Activated CD8-positive, alpha-beta memory T cell treated with anti-CD3 and anti-CD28 coated beads for 48 hours (primary cell): ENCODE data around the gene UST.

Experiments
- DNase-seq, 3 experiments: peaks; one replicate each; pipeline ENCODE4 v3.0.0-alpha.2; 2020; ENCODE audit warnings: low read depth in 2 of 3, low spot score in 2 of 3

UST gene

GRCh38 chr6:149054559-149055194, 307.8 kb downstream of the UST start:
- DNase-seq, result no peak

DNA sequence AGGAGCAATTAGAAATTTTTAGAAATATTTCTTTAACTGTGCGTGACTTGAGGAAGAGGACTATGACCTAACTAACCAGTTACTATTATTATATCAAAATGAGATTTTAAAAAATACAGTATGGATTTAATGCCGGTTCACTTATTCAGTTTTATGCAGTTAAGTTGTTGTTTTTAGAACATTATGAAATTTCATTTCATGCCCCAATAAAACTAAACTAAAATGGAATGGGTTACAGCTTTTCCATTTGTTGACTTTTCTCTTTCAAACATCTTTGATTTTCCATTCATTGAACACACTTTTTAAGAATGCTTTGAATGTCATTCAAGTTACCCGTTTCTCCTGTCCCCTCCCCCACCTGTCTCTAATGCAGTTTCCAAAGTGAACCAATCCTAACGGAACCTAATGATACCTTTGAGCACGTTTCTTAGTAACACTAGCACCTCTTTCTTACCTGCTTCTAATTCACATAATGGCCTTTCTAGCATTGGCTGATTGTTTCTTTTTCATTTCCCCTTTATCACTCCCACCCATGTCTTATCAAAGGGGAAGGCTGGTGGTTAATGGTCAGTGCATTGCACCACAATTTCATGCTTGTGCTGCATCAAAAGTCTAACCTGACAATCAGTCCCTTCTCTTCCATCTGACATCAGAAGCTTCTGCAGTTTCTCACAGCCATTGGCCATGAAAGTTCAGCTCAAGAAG, 308.5 kb downstream of the UST start:
- no peak for DNase-seq

DNA sequence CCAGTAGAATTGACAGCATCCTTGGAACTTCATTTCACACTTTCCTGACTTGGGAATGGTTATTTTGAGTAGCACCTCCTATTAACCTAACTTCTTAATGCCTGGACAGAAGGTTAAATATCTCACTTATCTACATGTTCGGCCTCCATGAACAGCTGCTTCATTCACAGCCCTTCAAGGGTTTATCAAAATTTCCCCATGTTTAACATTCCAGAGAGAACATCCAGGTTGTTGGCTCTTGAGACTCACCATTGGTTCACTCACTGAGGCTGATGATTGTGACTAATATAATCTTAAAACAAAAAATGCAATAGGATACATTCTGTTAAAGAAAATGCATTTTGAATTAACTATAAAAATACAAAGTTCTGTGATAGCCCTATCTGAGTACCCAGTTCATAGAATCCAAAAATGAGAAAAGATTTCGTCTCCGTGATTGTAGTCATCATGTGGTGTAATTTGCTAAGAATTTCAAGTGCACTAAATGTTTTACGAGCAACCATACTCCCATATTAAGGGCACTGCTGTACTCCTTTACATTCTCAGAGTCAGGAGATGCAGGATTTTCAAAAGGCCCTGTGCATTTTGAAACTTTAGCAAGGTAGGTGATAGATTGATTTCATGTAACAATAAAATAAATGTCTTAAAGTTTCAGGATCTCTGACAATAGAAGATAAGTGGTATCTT, 310.1 kb downstream of the UST start:
- DNase-seq, result no peak

GRCh38 chr6:149057464-149057840, 310.6 kb downstream of the UST start:
- DNase-seq, result no peak

DNA sequence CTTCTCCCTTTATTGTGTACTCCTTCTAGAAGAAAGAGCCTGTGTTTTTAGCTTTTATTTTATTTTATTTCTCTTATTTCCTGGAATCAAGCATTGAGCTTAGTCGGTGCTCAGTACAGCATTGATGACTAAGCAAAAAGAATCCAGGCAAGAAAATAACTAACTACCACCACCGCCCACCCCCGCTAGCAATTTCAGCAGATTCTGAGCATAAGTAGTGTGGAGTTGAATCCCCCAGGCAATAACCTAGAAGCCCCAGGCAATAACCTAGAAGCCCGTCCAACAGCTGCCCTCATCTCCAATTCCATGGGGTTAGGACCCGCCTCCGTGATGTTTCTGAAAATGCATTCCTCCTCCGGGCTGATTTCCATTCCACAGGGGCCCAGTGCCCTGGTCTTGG, 312.7 kb downstream of the UST start:
- no peak for DNase-seq

GRCh38 chr6:149060300-149060984, 313.6 kb downstream of the UST start:
- DNase-seq, result peak in 2 of 3 experiments; percentile 23 to 24

DNA sequence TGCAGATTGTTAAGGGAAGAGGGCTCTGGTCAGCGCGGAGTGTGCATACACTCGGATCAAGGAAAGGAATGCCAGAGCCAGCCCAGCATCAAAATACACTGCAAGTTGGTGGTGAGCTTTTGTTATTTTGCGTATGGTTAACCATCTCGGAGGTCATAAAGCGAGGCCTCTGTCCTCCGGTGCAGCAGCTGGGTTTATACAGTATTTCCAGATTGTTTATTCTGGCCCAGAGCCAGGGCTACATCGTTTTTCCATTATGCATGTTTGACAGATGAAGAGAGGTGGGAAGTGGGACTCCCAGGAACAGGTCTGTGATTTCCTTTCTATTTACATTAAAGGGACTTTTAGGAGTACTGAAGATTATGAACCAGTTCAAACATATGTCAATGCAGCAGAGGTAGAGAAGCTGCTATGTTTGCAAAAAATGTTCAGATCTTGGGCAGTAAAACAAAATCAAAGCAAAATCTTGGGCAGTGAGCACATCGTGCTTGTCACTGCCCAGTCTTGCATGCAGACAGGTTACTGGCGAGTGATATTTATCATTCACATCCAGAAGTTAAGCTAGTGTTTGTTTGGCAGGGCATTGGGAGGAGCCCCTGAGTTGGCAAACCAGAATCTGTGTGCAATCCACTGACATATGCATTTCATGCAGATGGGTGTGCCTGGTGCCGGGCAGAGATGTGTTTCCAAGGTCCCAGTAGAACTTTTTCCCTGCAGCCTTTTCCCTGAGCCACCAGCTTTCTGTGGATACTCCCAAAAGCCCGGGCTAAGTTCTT, 314.3 kb downstream of the UST start:
- DNase-seq, result no peak

DNA sequence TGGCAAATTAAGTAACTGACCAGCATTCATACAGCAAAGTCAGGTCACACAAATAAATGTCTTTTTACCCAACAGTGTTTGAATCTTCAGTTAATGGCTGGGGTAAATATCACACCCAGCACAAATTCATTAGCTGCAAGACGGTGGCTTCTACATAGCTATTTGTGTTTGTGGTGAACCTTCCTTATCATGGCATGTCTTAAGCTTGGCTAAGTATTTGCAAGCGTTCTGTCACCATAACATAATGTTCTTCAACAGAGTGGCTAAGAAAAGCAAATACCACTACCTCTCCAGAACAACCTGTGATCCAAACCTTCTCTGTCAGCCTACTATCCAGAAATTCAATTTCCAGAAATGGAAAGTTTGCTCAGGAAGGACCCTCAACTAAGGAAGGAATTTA, 315.1 kb downstream of the UST start:
- no peak for DNase-seq

DNA sequence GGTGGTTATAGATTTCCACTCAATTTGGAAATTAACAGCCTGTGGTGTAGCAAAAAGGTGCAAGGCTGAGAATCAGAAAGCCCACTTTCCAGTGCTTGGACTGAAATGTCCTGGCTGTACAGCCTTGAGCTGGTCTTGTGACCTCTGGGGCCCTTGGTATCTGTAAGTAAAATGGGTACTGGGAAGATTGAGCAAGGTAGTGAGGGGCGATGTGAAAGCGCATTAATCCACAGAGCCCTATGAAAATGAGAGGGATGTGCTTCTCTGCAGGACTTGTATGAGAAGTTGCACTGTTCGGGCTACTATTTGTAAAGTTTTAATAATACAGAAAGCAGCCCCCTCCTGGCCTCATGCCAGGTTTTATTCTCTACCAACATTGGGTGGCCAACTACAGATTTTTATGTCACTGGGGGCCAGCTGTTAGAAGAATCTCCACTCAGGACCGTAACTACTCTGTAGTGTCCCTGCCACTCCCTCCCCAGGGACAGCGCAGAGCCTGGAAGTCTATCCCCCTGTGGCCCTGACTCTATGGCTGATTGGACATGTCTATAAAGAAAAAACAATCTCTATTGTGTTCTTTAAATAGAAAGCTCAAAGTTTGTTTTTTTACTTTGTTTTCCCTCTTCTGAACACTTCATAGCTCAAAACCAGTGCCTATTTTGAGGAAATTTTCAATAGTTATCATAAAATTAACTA, 316.0 kb downstream of the UST start:
- no peak for DNase-seq

- no peak for DNase-seq
Measured at GRCh38 chr6:149063468-149063867, 316.6 kb downstream of the UST start.

- DNase-seq, result no peak
Measured at GRCh38 chr6:149064001-149064659, 317.3 kb downstream of the UST start.

DNA sequence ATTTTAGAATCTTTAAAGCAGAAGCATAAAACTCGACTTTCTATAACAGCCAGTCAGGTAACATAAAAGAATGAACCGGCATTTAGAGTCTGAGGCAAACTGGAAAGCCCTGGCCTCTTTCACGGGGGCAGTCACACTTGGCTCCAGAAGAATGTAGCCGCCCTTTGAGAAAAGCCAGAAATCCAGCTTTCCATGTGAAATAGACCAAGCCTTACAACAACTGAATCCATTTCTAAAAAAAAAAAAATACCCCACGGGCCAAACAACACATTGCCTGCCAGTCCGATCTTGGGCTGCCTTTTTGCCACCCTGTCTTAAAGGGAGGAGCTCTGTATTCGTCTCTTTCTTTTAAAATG, 317.8 kb downstream of the UST start:
- no peak for DNase-seq

DNA sequence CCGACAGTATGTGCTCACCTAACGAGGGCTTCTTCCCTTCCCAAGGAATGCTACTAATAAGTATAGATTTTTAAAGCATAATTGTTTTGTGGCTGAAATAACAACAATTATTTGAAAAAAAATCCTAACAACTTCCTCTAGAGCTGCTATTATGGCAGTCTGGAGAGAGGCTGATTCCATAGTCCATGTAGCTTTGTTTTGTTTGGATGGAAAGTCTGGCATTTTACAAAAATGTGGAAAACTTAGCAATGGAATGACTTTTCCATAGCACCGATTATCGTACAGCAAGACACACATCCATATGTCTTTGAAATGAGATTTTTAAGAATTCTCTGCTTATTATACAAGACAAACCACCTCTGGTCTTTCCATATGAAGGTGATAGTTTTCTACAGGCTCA, 318.3 kb downstream of the UST start:
- no peak for DNase-seq

DNA sequence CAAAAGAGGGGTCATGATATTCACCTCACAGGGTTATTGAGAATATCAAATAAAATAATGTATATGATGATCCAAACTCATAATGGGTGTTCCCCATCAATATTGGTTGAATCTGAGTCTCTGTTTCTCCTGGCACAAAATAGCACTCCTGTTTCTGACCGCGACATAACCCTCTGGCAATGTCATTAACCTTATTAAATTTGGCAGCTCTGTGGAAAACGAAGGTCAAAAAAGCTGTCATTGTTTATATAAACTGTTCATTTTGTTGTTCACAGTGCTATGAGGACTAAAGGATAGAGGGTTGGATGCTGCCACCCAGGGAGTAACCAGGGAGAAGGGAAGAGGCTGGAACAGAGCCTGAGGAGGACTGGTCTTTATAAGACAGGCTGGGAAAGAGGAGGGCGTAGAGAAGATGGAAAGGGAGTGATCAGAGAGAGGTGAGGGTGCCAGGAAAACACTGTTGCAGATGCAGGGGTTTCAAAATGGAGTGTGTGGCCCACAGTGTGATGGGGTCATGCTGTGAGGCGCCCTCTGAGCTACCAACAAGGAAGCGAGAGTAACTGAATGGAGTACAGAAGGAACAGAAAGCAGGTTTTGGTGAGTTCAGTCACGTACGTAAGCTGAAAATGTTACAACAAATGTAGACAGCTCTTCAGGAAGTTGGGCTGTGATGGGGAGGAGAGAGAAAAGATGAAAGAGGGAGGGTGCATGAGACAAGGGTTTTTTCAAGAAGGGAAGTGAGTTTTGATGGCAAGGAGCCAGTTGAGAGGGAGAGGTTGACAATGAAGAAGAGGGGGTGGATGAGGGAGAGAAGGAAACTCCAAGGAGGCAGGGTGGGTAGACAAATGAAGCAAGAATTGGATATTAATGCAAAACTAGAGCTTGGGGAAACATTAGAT, 319.1 kb downstream of the UST start:
- DNase-seq, result no peak

GRCh38 chr6:149071997-149072396, 325.2 kb downstream of the UST start:
- DNase-seq, result no peak

- no peak for DNase-seq
Measured at GRCh38 chr6:149074832-149075258, 328.0 kb downstream of the UST start.

- no peak for DNase-seq
Measured at GRCh38 chr6:149075616-149076354, 329.0 kb downstream of the UST start.

- no peak for DNase-seq
Measured at GRCh38 chr6:149076355-149076734, 329.5 kb downstream of the UST start.
